ENCODE results near the gene CBLN2. TPM values are rescaled to one million over a fixed set of nuclear protein-coding genes. Genes with fewer than 3 reads are reported as not detected.

CBLN2 gene
- total RNA-seq, 4 donors from 2014 or later: 0.42 to 2.7 TPM; not detected in 2

- Histone ChIP-seq H3K9me3 (no peaks in the 10 kb centered on the region), H3K27me3 (no peaks in the 10 kb centered on the region), H3K4me1 (no peaks in the 10 kb centered on the region), H3K4me3 (no peak overlapping the region), H3K36me3 (no peaks in the 10 kb centered on the region), H3K27ac (no peak overlapping the region)
- TF ChIP-seq CTCF (IDR thresholded peaks at IDR 0.05) (no peak), POLR2AphosphoS5 (IDR thresholded peaks at IDR 0.05) (no peak), POLR2A (IDR thresholded peaks at IDR 0.05) (no peak), EP300 (IDR thresholded peaks at IDR 0.05) (no peak)
- whole genome bisulfite sequencing: 76% methylated on average over 3 of the region's 3 CpGs
- DNase-seq (ENCODE audit: low spot score in 2 of 2): no peak
Observed at GRCh38 chr18:72566290-72566689, 22.1 kb upstream of the CBLN2 start.

GRCh38 chr18:72555968-72556367, 11.8 kb upstream of the CBLN2 start:
- no peaks in the 10 kb centered on the region for H3K36me3 ChIP-seq
- DNase-seq (ENCODE audit: low spot score in 2 of 2): no peak
- H3K27me3 ChIP-seq: no peaks in the 10 kb centered on the region
- H3K4me1 ChIP-seq: no peaks in the 10 kb centered on the region
- no peak overlapping the region for H3K4me3 ChIP-seq
- 59% methylated on average over 1 of the region's 1 CpG for WGBS
- TF ChIP-seq POLR2AphosphoS5 (IDR thresholded peaks at IDR 0.05): no peak
- TF ChIP-seq CTCF (IDR thresholded peaks at IDR 0.05): no peak
- H3K27ac ChIP-seq: no peak overlapping the region
- H3K9me3 ChIP-seq: no peaks in the 10 kb centered on the region

GRCh38 chr18:72555101-72555500, 11.0 kb upstream of the CBLN2 start:
- Histone ChIP-seq H3K4me3 (no peak overlapping the region), H3K4me1 (no peaks in the 10 kb centered on the region), H3K36me3 (no peaks in the 10 kb centered on the region), H3K9me3 (no peaks in the 10 kb centered on the region), H3K27me3 (no peaks in the 10 kb centered on the region), H3K27ac (no peak overlapping the region)
- TF ChIP-seq EP300 (IDR thresholded peaks at IDR 0.05) (no peak), POLR2A (IDR thresholded peaks at IDR 0.05) (no peak), CTCF (IDR thresholded peaks at IDR 0.05) (no peak), POLR2AphosphoS5 (IDR thresholded peaks at IDR 0.05) (no peak)
- DNase-seq (ENCODE audit: low spot score in 2 of 2): no peak
- 64% methylated on average over 7 of the region's 7 CpGs for WGBS

- Histone ChIP-seq H3K9me3 (no peaks in the 10 kb centered on the region), H3K4me1 (peaks cover 29% of the 10 kb centered on the region), H3K27me3 (peaks cover 52% of the 10 kb centered on the region), H3K27ac (no peak overlapping the region), H3K36me3 (no peaks in the 10 kb centered on the region), H3K4me3 (peak overlapping the region; percentile 41)
- no peak for DNase-seq (ENCODE audit: low spot score in 2 of 2)
- 2% methylated on average over 23 of the region's 73 CpGs for WGBS
- TF ChIP-seq POLR2A (IDR thresholded peaks at IDR 0.05) (no peak), EP300 (IDR thresholded peaks at IDR 0.05) (no peak), CTCF (IDR thresholded peaks at IDR 0.05) (no peak)
Observed at GRCh38 chr18:72543357-72544055, 636 bp downstream of the CBLN2 start.

GRCh38 chr18:72542984-72543356, 1.2 kb downstream of the CBLN2 start:
- no peak overlapping the region for H3K27ac ChIP-seq
- DNase-seq (ENCODE audit: low spot score in 2 of 2): no peak
- H3K36me3 ChIP-seq: no peaks in the 10 kb centered on the region
- H3K4me1 ChIP-seq: peaks cover 29% of the 10 kb centered on the region
- no peaks in the 10 kb centered on the region for H3K9me3 ChIP-seq
- WGBS: 4% methylated on average over 20 of the region's 20 CpGs
- H3K4me3 ChIP-seq: peak overlapping the region; percentile 41
- no peak for TF ChIP-seq POLR2A (IDR thresholded peaks at IDR 0.05)
- TF ChIP-seq POLR2AphosphoS5 (IDR thresholded peaks at IDR 0.05): no peak
- no peak for TF ChIP-seq EP300 (IDR thresholded peaks at IDR 0.05)
- TF ChIP-seq CTCF (IDR thresholded peaks at IDR 0.05): no peak
- peaks cover 57% of the 10 kb centered on the region for H3K27me3 ChIP-seq
